Hepatocyte (in vitro differentiated cells): ENCODE measurements around the gene DYNC1I1. TPM values are rescaled to one million over a fixed set of nuclear protein-coding genes. Genes with fewer than 3 reads are reported as not detected.
A peak's percentile ranks its signal among the peaks of the same experiment; 100 is the strongest.

Experiments
- DNase-seq: peaks from one replicate; pipeline ENCODE4 v3.0.0-alpha.2; 2016; ENCODE audit warnings: low spot score
- H2AFZ ChIP-seq: fragments of 200-600 bp; sonication (generic); 2 replicates; pipeline ENCODE4 v1.6.0; 2016; ENCODE audit warnings: antibody characterized with exemption, mild to moderate bottlenecking
- H3K27ac ChIP-seq: fragments of 200-600 bp; sonication (generic); 2 replicates; pipeline ENCODE4 v1.5.1; 2016; ENCODE audit warnings: mild to moderate bottlenecking
- H3K27me3 ChIP-seq: fragments of 200-600 bp; sonication (generic); 2 replicates; pipeline ENCODE4 v1.6.1; 2016
- H3K36me3 ChIP-seq: fragments of 200-600 bp; sonication (generic); replicated peaks from 2 replicates; pipeline ENCODE4 v1.5.1; 2016; ENCODE audit warnings: low read depth; ENCODE audit not compliant: insufficient read depth
- H3K4me1 ChIP-seq: fragments of 200-600 bp; sonication (generic); 2 replicates; pipeline ENCODE4 v1.5.1; 2016; ENCODE audit warnings: mild to moderate bottlenecking, moderate library complexity; ENCODE audit not compliant: insufficient read depth
- H3K4me2 ChIP-seq: fragments of 200-600 bp; sonication (generic); 2 replicates; pipeline ENCODE4 v1.6.0; 2016
- H3K4me3 ChIP-seq: fragments of 200-600 bp; sonication (generic); 2 replicates; pipeline ENCODE4 v1.5.1; 2016; ENCODE audit warnings: mild to moderate bottlenecking
- H3K79me2 ChIP-seq: fragments of 200-600 bp; sonication (generic); 2 replicates; pipeline ENCODE4 v1.6.0; 2017; ENCODE audit warnings: mild to moderate bottlenecking
- H3K9me2 ChIP-seq: fragments of 200-600 bp; sonication (generic); replicated peaks from 2 replicates; pipeline ENCODE4 v1.6.0; 2017; ENCODE audit warnings: mild to moderate bottlenecking; ENCODE audit not compliant: insufficient read depth
- H3K9me3 ChIP-seq: fragments of 200-600 bp; sonication (generic); 2 replicates; pipeline ENCODE4 v1.5.1; 2016; ENCODE audit warnings: low read depth, mild to moderate bottlenecking
- H4K20me1 ChIP-seq: fragments of 200-600 bp; sonication (generic); 2 replicates; pipeline ENCODE4 v1.6.0; 2016; ENCODE audit warnings: mild to moderate bottlenecking; ENCODE audit not compliant: insufficient read depth, poor library complexity, severe bottlenecking
- CTCF ChIP-seq: fragments of 200-600 bp; sonication (generic); IDR thresholded peaks from 2 replicates; pipeline ENCODE4 v1.5.1; 2016; ENCODE audit warnings: antibody characterized with exemption, mild to moderate bottlenecking; ENCODE audit not compliant: poor library complexity
- EZH2 ChIP-seq: fragments of 200-600 bp; sonication (generic); IDR thresholded peaks from 2 replicates; pipeline ENCODE4 v1.6.1; 2016; ENCODE audit warnings: antibody characterized with exemption, mild to moderate bottlenecking, borderline replicate concordance
- EZH2phosphoT487 ChIP-seq: fragments of 200-600 bp; sonication (generic); IDR thresholded peaks from one replicate; pipeline ENCODE4 v1.6.1; 2018; ENCODE audit warnings: antibody characterized with exemption, mild to moderate bottlenecking, low read depth, moderate library complexity; ENCODE audit not compliant: unreplicated experiment, severe bottlenecking
- WGBS: methylation state at CpG from one replicate; pipeline ENCODE4 v1.1.6; 2016; ENCODE audit warnings: low lambda C conversion rate; ENCODE audit errors: missing lambda C conversion rate; 5-methylcytosine and 5-hydroxymethylcytosine counted together
- polyA plus RNA-seq: library from polyadenylated mRNA; unstranded; fragments of >200 nt; fragmentation: Nextera tagmentation; extraction: Ambion mirVana; gene quantifications from 2 replicates; pipeline ENCODE4 v1.2.1, GENCODE V29; 2016
- total RNA-seq: library from RNA; depleted of rRNA; stranded (reverse); fragments of >200 nt; gene quantifications from 2 replicates; pipeline ENCODE4 v1.2.3, GENCODE V29; 2014

The DYNC1I1 gene
- total and polyA plus RNA-seq, 2 experiments from 2014 or later: 2.5 to 3.7 TPM

GRCh38 chr7:95843286-95843685 lies 70.9 kb downstream of the DYNC1I1 start:
- Histone ChIP-seq H3K4me1 (no peaks in the 10 kb centered on the region), H3K9me3 (no peaks in the 10 kb centered on the region), H3K9me2 (no peaks in the 10 kb centered on the region), H2AFZ (no peak overlapping the region), H3K4me3 (no peak overlapping the region), H3K36me3 (no peaks in the 10 kb centered on the region), H3K79me2 (no peaks in the 10 kb centered on the region), H3K4me2 (no peak overlapping the region), H3K27ac (no peak overlapping the region), H4K20me1 (no peaks in the 10 kb centered on the region), H3K27me3 (no peaks in the 10 kb centered on the region)
- TF ChIP-seq CTCF: peak; percentile 22
- TF ChIP-seq EZH2phosphoT487: no peak
- WGBS: 80% methylated on average over 2 of the region's 2 CpGs
- DNase-seq: no peak

GRCh38 chr7:95845007-95845406 lies 72.7 kb downstream of the DYNC1I1 start:
- H2AFZ ChIP-seq: no peak overlapping the region
- no peaks in the 10 kb centered on the region for H4K20me1 ChIP-seq
- DNase-seq: no peak
- H3K4me1 ChIP-seq: no peaks in the 10 kb centered on the region
- H3K4me3 ChIP-seq: no peak overlapping the region
- H3K9me2 ChIP-seq: no peaks in the 10 kb centered on the region
- H3K36me3 ChIP-seq: no peaks in the 10 kb centered on the region
- no peak for TF ChIP-seq EZH2phosphoT487
- no peak for TF ChIP-seq CTCF
- no peak for TF ChIP-seq EZH2
- H3K27me3 ChIP-seq: no peaks in the 10 kb centered on the region
- no peaks in the 10 kb centered on the region for H3K9me3 ChIP-seq
- H3K79me2 ChIP-seq: no peaks in the 10 kb centered on the region
- H3K4me2 ChIP-seq: no peak overlapping the region
- no peak overlapping the region for H3K27ac ChIP-seq

- H3K4me3 ChIP-seq: no peak overlapping the region
These were observed 74.7 kb downstream of the DYNC1I1 start for GRCh38 chr7:95847061-95847460.

More at GRCh38 chr7:95847061-95847460, 74.7 kb downstream of the DYNC1I1 start:
- Histone ChIP-seq H3K9me3 (no peaks in the 10 kb centered on the region), H3K9me2 (no peaks in the 10 kb centered on the region), H3K4me1 (no peaks in the 10 kb centered on the region), H3K36me3 (no peaks in the 10 kb centered on the region), H3K27ac (no peak overlapping the region), H3K4me2 (no peak overlapping the region), H3K79me2 (no peaks in the 10 kb centered on the region), H3K27me3 (no peaks in the 10 kb centered on the region), H4K20me1 (no peaks in the 10 kb centered on the region), H2AFZ (no peak overlapping the region)
- TF ChIP-seq EZH2: no peak
- no peak for TF ChIP-seq EZH2phosphoT487
- no peak for TF ChIP-seq CTCF
- no peak for DNase-seq
- WGBS: 65% methylated on average over 4 of the region's 4 CpGs
